Measurements from ENCODE around the gene SPAG5. TPM values are rescaled to one million over a fixed set of nuclear protein-coding genes. Genes with fewer than 3 reads are reported as not detected.
A peak's percentile ranks its signal among the peaks of the same experiment; 100 is the strongest.

The SPAG5 gene
- total and polyA plus RNA-seq, 9 of the 15 experiments (the other 6 are each of a cell fraction or from before 2014, with no cell fraction given), result 94.4 to 286 (median 151) TPM

DNA sequence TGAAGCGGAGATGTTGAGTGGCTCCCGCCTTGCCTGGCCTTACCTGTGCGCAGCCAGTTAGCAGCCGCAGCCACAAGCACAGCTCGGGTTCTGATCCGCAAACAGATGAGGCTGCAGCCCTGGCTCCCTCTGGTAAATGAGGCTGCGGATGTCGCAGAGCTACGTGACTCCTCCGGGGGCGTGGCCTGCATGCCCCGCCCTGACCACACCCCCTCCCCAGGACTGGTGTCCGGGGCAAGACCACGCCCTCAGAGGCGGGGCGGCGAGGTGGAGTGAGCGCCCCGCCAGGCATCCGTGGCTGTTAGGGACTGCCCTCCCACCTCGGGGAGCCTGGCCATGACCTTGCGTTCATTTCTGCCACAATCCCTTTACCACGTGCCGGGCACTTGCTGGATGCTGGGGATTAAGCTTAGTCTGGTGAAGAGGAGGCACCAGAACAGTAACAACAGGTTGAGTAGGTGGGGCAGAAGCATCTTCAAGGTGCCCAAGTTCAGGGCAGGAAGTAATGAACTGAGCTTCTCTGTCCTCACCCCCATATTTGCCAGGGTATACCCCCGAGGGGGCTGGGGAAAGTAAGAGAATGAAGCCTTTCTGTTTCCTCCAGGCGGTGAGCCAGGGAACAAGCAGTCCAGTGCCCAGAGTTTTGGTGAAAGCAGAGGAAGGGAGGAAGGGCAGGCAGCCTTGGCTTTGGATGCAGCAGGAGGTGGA is 21.9 kb downstream of the SPAG5 start, which contains the start of gene ALDOC (continued):
- TF ChIP-seq, protein P1, sequence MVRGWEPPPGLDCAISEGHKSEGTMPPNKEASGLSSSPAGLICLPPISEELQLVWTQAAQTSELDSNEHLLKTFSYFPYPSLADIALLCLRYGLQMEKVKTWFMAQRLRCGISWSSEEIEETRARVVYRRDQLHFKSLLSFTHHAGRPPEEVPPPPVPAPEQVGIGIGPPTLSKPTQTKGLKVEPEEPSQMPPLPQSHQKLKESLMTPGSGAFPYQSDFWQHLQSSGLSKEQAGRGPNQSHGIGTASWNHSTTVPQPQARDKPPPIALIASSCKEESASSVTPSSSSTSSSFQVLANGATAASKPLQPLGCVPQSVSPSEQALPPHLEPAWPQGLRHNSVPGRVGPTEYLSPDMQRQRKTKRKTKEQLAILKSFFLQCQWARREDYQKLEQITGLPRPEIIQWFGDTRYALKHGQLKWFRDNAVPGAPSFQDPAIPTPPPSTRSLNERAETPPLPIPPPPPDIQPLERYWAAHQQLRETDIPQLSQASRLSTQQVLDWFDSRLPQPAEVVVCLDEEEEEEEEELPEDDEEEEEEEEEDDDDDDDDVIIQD (CRISPR knock-in tag; IDR thresholded peaks at IDR 0.05), result no peak
- TF ChIP-seq ZNF253 (CRISPR knock-in tag; conservative IDR thresholded peaks at IDR 0.05) (no peak), ZNF121 (CRISPR knock-in tag; conservative IDR thresholded peaks at IDR 0.05) (no peak), ZNF780A (CRISPR knock-in tag; IDR thresholded peaks at IDR 0.05) (no peak), GATAD2A (IDR thresholded peaks at IDR 0.05) (0 out of 2 replicates have a peak, but pooled peaks have one; percentile 12), HIVEP1 (CRISPR knock-in tag; IDR thresholded peaks at IDR 0.05) (no peak), ZFP36 (IDR thresholded peaks at IDR 0.05; ENCODE audit: low read depth, low read length, partially characterized antibody) (no peak), ZNF316 (IDR thresholded peaks at IDR 0.05) (no peak), ZEB2 (IDR thresholded peaks at IDR 0.05) (no peak), JUND (IDR thresholded peaks at IDR 0.05; ENCODE audit: borderline replicate concordance, low read depth, low read length) (peak; percentile 62; the same call in 1 of the 2 replicates), JUND (tag; IDR thresholded peaks at IDR 0.05; ENCODE audit: borderline replicate concordance, low read depth, low read length) (peak; percentile 65; the same call in 1 of the 3 replicates), PHF21A (IDR thresholded peaks at IDR 0.05; ENCODE audit: borderline replicate concordance, low read depth) (no peak), RBM22 (IDR thresholded peaks at IDR 0.05; ENCODE audit: low read depth, low read length, poor library complexity, severe bottlenecking) (no peak), ZNF785 (CRISPR knock-in tag; IDR thresholded peaks at IDR 0.05) (no peak), DPF2 (IDR thresholded peaks at IDR 0.05) (peak; percentile 73; the same call in 1 of the 2 replicates)
- TF ChIP-seq, protein P2, sequence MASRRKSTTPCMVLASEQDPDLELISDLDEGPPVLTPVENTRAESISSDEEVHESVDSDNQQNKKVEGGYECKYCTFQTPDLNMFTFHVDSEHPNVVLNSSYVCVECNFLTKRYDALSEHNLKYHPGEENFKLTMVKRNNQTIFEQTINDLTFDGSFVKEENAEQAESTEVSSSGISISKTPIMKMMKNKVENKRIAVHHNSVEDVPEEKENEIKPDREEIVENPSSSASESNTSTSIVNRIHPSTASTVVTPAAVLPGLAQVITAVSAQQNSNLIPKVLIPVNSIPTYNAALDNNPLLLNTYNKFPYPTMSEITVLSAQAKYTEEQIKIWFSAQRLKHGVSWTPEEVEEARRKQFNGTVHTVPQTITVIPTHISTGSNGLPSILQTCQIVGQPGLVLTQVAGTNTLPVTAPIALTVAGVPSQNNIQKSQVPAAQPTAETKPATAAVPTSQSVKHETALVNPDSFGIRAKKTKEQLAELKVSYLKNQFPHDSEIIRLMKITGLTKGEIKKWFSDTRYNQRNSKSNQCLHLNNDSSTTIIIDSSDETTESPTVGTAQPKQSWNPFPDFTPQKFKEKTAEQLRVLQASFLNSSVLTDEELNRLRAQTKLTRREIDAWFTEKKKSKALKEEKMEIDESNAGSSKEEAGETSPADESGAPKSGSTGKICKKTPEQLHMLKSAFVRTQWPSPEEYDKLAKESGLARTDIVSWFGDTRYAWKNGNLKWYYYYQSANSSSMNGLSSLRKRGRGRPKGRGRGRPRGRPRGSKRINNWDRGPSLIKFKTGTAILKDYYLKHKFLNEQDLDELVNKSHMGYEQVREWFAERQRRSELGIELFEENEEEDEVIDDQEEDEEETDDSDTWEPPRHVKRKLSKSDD (conservative IDR thresholded peaks at IDR 0.05; ENCODE audit: low read length), result no peak
- TF ChIP-seq, protein P3, sequence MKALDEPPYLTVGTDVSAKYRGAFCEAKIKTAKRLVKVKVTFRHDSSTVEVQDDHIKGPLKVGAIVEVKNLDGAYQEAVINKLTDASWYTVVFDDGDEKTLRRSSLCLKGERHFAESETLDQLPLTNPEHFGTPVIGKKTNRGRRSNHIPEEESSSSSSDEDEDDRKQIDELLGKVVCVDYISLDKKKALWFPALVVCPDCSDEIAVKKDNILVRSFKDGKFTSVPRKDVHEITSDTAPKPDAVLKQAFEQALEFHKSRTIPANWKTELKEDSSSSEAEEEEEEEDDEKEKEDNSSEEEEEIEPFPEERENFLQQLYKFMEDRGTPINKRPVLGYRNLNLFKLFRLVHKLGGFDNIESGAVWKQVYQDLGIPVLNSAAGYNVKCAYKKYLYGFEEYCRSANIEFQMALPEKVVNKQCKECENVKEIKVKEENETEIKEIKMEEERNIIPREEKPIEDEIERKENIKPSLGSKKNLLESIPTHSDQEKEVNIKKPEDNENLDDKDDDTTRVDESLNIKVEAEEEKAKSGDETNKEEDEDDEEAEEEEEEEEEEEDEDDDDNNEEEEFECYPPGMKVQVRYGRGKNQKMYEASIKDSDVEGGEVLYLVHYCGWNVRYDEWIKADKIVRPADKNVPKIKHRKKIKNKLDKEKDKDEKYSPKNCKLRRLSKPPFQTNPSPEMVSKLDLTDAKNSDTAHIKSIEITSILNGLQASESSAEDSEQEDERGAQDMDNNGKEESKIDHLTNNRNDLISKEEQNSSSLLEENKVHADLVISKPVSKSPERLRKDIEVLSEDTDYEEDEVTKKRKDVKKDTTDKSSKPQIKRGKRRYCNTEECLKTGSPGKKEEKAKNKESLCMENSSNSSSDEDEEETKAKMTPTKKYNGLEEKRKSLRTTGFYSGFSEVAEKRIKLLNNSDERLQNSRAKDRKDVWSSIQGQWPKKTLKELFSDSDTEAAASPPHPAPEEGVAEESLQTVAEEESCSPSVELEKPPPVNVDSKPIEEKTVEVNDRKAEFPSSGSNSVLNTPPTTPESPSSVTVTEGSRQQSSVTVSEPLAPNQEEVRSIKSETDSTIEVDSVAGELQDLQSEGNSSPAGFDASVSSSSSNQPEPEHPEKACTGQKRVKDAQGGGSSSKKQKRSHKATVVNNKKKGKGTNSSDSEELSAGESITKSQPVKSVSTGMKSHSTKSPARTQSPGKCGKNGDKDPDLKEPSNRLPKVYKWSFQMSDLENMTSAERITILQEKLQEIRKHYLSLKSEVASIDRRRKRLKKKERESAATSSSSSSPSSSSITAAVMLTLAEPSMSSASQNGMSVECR (CRISPR knock-in tag; IDR thresholded peaks at IDR 0.05), result peak; percentile 57; the same call in 1 of the 2 replicates
- TF ChIP-seq, protein P4, sequence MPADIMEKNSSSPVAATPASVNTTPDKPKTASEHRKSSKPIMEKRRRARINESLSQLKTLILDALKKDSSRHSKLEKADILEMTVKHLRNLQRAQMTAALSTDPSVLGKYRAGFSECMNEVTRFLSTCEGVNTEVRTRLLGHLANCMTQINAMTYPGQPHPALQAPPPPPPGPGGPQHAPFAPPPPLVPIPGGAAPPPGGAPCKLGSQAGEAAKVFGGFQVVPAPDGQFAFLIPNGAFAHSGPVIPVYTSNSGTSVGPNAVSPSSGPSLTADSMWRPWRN (IDR thresholded peaks at IDR 0.05; ENCODE audit: low read depth), result no peak
- TF ChIP-seq, protein P5, sequence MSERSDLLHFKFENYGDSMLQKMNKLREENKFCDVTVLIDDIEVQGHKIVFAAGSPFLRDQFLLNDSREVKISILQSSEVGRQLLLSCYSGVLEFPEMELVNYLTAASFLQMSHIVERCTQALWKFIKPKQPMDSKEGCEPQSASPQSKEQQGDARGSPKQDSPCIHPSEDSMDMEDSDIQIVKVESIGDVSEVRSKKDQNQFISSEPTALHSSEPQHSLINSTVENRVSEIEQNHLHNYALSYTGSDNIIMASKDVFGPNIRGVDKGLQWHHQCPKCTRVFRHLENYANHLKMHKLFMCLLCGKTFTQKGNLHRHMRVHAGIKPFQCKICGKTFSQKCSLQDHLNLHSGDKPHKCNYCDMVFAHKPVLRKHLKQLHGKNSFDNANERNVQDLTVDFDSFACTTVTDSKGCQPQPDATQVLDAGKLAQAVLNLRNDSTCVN (CRISPR knock-in tag; IDR thresholded peaks at IDR 0.05), result peak; percentile 12; the same call in 1 of the 2 replicates

Measured in K562 (cell line).